ENCODE data around the gene KCTD10. TPM values are rescaled to one million over a fixed set of nuclear protein-coding genes. Genes with fewer than 3 reads are reported as not detected.

Gene KCTD10
- total RNA-seq, 1 experiment from 2014 or later, result 19.6 TPM

DNA sequence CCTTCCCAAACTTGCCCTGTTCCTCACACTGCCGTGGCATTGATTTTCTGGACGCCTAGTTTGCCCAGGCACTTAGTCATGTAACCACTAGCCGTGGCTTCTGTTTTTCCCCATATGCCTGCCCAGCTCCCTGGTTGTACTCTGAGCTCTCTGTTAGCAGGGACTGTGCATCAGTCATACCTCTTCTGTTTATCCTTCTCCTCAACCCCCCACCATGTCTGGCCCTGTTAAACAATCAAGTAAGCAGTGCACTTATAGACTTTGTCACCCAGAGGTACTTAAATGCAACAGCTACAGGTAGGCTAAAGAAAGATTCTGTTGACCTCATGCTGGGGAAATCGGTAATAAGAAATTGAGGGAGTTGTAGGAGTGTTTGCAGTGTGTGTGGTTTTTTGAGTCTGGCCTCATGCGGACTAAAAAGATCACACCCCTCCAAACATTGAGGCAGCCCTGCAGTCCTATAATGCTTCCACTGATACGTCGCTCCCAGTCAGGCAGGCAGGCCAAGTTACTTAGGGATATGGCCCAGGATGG, 17.3 kb upstream of the KCTD10 start:
- no peak for DNase-seq (ENCODE audit: low spot score)

GRCh38 chr12:109493938-109494337, 16.8 kb upstream of the KCTD10 start:
- DNase-seq (ENCODE audit: low spot score), result no peak

GRCh38 chr12:109493090-109493489, 16.0 kb upstream of the KCTD10 start:
- no peak for DNase-seq (ENCODE audit: low spot score)

- DNase-seq (ENCODE audit: low spot score), result no peak
Observed at GRCh38 chr12:109492371-109492770, 15.3 kb upstream of the KCTD10 start.

DNA sequence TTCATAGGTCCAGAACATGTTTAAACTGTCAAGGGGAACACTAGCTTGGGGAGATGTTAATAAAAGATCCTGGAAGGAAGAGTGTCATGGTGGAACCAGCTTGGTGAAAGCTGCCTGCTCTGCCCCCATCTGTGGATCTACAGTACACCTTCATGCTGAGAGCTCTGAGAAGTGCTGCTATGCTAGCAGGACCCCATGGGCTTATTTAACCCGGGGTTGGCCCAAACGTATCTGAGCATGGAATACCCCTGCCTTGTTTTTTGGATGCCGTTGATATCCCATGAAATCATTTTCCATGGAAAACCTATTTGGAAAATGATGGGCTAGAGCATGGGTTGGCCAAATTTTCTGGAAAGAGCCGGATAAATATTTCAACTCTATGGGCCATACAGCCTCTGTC, 14.6 kb upstream of the KCTD10 start:
- no peak for DNase-seq (ENCODE audit: low spot score)

DNA sequence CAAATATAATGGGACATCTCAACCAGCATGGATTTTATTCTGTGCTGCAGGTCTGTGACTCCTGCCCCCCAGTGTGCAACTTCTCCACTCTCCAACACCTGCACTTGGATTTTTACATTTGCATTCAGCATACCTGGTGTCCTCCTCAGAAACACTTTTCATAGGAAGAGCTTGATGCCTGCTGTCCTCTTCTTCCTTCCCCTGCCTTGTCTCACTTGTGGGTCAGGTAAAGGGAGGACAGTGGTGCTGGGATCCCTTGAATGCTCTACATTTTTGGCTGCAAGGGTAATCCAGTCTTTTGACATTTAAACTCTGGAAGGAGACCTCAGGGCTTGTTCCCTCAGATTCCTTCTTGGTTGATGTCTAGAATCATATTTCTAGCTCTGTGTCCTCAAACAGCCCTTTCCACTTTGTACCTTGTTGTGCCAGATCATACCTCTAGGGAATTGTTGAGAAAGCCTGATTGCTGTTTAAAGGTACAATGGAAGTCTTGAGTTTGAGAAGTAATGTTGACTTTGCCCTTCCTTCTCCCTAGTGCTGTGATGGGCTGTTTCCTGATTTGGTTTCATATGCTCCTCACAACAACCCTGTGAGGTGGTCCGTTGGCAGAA, 13.0 kb upstream of the KCTD10 start:
- no peak for DNase-seq (ENCODE audit: low spot score)

- DNase-seq (ENCODE audit: low spot score), result no peak
Observed at GRCh38 chr12:109489016-109489954, 12.2 kb upstream of the KCTD10 start.

GRCh38 chr12:109488051-109488665, 11.1 kb upstream of the KCTD10 start:
- no peak for DNase-seq (ENCODE audit: low spot score)

DNA sequence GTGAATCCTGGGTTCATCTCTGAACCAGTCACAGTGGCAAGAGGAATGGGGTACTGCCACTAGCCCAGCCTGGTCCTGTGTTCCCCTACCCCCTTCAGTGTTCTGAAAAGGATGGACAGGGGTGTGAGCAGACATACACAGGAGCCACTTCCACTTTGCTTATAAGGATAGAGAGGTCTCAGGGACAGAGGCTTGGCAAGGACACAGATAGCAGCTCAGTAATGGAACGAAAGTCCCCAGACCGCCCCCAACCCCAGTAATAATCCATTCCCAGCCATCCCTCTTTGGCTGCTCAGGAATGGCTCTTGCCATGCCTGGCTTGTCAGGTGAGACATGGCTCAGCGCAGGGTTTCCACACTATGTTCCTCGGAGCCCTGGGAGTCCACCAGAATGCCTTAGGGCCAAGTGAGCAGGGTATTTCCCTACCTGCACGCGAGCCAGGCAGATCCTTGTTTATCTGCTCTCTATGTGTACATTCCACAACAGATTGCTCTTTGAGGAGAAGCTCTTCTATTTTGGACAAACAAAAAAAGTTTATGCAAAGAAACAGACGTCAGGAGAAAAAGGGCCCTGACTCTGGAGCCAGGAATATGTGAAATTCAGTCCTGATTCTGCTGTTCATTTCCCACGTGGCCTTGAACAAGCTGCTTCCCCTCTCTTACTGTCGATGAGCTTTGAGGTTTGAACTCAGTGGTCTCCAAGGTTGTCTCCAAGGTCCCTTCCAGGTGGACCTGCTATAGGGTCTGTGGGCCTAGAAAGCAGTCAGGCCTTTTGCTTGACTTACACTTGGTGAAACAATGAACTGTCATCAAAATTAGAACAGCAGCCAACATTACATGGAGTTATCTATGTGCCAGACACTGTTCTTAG, 10.3 kb upstream of the KCTD10 start:
- DNase-seq (ENCODE audit: low spot score), result no peak

- DNase-seq (ENCODE audit: low spot score), result no peak
Observed at GRCh38 chr12:109485201-109485600, 8.1 kb upstream of the KCTD10 start.

DNA sequence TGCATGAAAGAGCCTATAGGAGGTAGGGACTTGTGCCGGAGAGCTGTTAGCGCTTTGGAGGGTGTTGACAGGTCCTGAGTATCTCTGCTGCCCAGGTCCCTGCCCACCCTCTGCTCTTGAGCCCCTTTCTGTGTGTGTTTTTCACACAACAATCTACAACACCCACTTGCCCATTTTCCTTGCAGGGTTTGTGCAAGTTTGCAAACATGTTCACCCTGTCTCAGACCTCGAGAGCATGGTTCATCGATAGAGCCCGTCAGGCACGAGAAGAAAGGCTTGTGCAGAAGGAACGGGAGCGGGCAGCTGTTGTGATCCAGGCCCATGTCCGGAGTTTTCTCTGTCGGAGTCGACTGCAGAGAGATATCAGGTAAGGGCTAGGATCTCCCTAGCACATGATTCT, 6.2 kb upstream of the KCTD10 start:
- no peak for DNase-seq (ENCODE audit: low spot score)

- DNase-seq (ENCODE audit: low spot score), result no peak
Observed at GRCh38 chr12:109482894-109483293, 5.8 kb upstream of the KCTD10 start.

DNA sequence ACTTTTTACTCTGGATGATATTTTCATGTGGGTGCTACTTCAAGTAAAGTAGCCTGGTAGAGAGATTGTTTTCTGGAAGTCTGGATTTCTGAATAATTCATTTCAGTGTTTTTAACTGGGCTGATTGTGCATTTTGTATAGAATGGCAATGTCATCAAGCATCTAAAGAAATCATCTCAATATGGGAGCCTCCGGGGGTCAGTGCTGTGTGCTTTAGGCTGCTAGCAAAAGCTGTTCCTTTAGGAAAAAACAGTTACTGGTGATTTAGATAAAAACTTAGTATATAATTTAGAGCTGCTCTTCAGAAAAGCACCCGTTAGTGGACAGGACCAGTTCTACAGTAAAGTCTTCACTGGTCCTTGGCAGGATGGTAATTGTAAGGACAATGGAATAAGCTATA, 5.4 kb upstream of the KCTD10 start:
- DNase-seq (ENCODE audit: low spot score), result no peak

- DNase-seq (ENCODE audit: low spot score), result no peak
Observed at GRCh38 chr12:109481863-109482262, 4.8 kb upstream of the KCTD10 start.

- no peak for DNase-seq (ENCODE audit: low spot score)
Observed at GRCh38 chr12:109480356-109480755, 3.3 kb upstream of the KCTD10 start.

DNA sequence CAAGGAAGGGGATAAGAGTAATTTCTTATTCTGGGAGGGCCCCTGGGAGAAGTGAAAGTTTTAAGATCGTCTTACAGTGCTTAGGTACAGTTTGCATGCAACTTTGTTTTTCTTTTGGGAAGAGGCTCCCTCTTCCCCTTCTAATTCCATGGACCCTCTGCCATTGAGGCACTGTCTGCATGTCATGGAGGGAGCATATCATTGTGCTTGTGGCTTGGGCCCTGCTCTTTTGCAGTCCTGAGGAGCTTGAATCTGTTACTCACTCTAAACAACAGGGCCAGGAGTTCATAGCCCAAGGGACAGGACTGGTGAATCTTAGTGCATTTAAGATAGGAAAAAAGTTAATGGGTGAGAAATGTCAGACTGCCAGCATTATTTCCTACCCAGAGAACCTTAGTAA, 2.7 kb upstream of the KCTD10 start:
- no peak for DNase-seq (ENCODE audit: low spot score)

GRCh38 chr12:109477963-109478315, 839 bp upstream of the KCTD10 start:
- DNase-seq (ENCODE audit: low spot score), result no peak

- DNase-seq (ENCODE audit: low spot score), result no peak
Observed at GRCh38 chr12:109476807-109477184, 304 bp downstream of the KCTD10 start.

DNA sequence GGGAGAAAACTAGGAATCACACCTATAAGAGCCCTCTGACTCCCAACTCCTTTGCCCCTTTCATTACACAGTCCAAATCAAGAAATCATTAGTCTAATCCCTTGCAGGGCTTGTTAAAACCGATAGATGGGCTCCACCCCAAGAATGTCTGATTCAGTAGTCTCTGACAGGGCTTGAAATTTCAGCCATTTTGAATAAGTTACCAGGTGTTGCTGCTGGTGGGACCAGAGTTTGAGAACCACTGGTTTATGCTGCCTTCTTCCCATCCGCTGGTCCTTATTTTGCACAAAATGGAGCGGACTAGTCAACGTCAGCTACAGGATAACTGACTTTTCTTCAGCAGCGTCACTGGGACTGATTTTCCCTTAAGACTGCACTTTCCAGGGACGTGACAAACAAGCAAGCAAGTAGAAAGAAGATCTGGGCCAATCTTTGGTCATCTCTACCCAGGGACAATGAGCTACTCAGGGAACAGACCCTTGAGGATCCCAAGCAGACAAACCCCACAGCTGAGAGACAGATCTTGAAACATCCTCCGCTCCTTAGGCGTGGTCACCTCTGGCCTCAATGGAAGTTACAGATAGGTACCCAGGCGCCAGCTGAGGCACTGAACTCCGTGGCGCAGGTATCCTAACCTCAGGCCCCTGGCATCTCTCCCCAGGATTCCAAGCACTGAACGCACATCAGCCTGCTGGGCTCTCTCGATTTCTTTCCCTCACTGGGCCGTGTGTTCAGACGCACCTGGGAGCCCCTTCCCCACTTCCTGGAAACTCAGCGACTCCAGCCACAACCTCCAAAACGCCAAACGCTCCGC, 900 bp downstream of the KCTD10 start:
- DNase-seq (ENCODE audit: low spot score), result no peak

GRCh38 chr12:109475121-109475520, 2.0 kb downstream of the KCTD10 start:
- no peak for DNase-seq (ENCODE audit: low spot score)
